K562 (cell line): ENCODE data around the gene MEF2C. TPM values are rescaled to one million over a fixed set of nuclear protein-coding genes. Genes with fewer than 3 reads are reported as not detected.
A peak's percentile ranks its signal among the peaks of the same experiment; 100 is the strongest.

ENCODE experiments used
- ATAC-seq: fragments of 200-7000 bp; cut with Tn5 transposase; 3 replicates; pipeline ENCODE4 v1.9.1; 2020; ENCODE audit warnings: moderate library complexity
- BruUV-seq: library from RNA; stranded (reverse); fragments of 400-500 nt; replicated peaks from 2 replicates; lab custom pipeline; 2021; lab: Mats Ljungman, UMichigan
- CTCF ChIA-PET: fragments of 300-600 bp; formaldehyde crosslinking; extraction: SDS; loops from one replicate; lab custom pipeline; 2021; ENCODE audit warnings: low intra/inter-chr PET ratio; lab: Yijun Ruan, JAX
- POLR2A ChIA-PET: fragments of 300-600, 350-650 bp; sonication (Branson Sonifier 250); formaldehyde crosslinking; extraction: SDS; loops from one replicate; lab custom pipeline; 2021; ENCODE audit warnings: antibody characterized with exemption, inconsistent platforms; lab: Yijun Ruan, JAX
- DNase-seq, 4 experiments: peaks; one replicate each; pipeline versions ENCODE4 v3.0.0 to v3.0.0-alpha.2; 2011 to 2018; ENCODE audit warnings: low spot score in 3 of 4, mixed read lengths in 3 of 4; ENCODE audit errors: extremely low read depth in 1 of 4
- FAIRE-seq: peaks from 2 replicates; lab custom pipeline; 2011; peaks lifted over from hg19 to GRCh38; lab: Jason Lieb, UNC
- H2AFZ ChIP-seq: 2 replicates; pipeline ENCODE4 v1.6.0; 2011; ENCODE audit warnings: low read depth, low read length, control low read depth, inconsistent platforms
- H3K27ac ChIP-seq: fragments of 200-600 bp; 3 replicates; pipeline ENCODE4 v1.8.0; 2011; ENCODE audit warnings: low read depth, mild to moderate bottlenecking, control low read depth, inconsistent platforms, low read length, moderate library complexity, mixed read lengths; ENCODE audit errors: extremely low read depth
- H3K27me3 ChIP-seq, 2 experiments: fragments of 300-600 bp in 1 of 2; 2 replicates in 1 of 2; 3 replicates in 1 of 2; pipeline versions ENCODE4 v1.6.0 to v1.8.0; 2011; ENCODE audit warnings: inconsistent platforms in 2 of 2, low read length in 2 of 2, mild to moderate bottlenecking in 1 of 2, mixed read lengths in 1 of 2, moderate library complexity in 1 of 2; ENCODE audit not compliant: control insufficient read depth in 2 of 2, insufficient read depth in 2 of 2
- H3K36me3 ChIP-seq: fragments of 300-600 bp; 3 replicates; pipeline ENCODE4 v1.8.0; 2011; ENCODE audit warnings: mild to moderate bottlenecking, low read length, inconsistent platforms; ENCODE audit not compliant: control insufficient read depth, insufficient read depth
- H3K4me1 ChIP-seq, 2 experiments: fragments of 200-600 bp in 1 of 2; replicated peaks in 1 of 2; 2 replicates in 1 of 2; 3 replicates in 1 of 2; pipeline versions ENCODE4 v1.5.1 to v1.8.0; 2011; ENCODE audit warnings: inconsistent platforms in 2 of 2, low read length in 2 of 2, mild to moderate bottlenecking in 1 of 2, mixed read lengths in 1 of 2, moderate library complexity in 1 of 2; ENCODE audit not compliant: control insufficient read depth in 2 of 2, insufficient read depth in 2 of 2
- H3K4me2 ChIP-seq: 2 replicates; pipeline ENCODE4 v1.6.1; 2011; ENCODE audit warnings: low read length, control low read depth, inconsistent platforms, mixed read lengths; ENCODE audit not compliant: insufficient read depth
- H3K4me3 ChIP-seq: fragments of 200-600 bp; sonication (generic), shearing (Covaris generic); 2 replicates; pipeline ENCODE4 v1.5.1; 2016; ENCODE audit warnings: control low read depth, inconsistent platforms
- H3K79me2 ChIP-seq: fragments of 200-600 bp; 3 replicates; pipeline ENCODE4 v1.8.0; 2011; ENCODE audit warnings: low read length, inconsistent platforms; ENCODE audit not compliant: control insufficient read depth, insufficient read depth
- H3K9ac ChIP-seq, 2 experiments: 2 replicates each; pipeline versions ENCODE4 v1.6.0 to v1.6.1; 2011; ENCODE audit warnings: low read depth in 2 of 2, low read length in 2 of 2, control low read depth in 1 of 2, inconsistent platforms in 1 of 2, mild to moderate bottlenecking in 1 of 2, mixed read lengths in 1 of 2; ENCODE audit not compliant: insufficient read depth in 1 of 2
- H3K9me1 ChIP-seq: one replicate; pipeline ENCODE4 v1.6.0; 2011; ENCODE audit warnings: inconsistent platforms, mild to moderate bottlenecking, low read length, moderate library complexity; ENCODE audit not compliant: control insufficient read depth, insufficient read depth
- H3K9me3 ChIP-seq: replicated peaks from 2 replicates; pipeline ENCODE4 v1.5.1; 2011; ENCODE audit warnings: low read depth, low read length, inconsistent platforms; ENCODE audit not compliant: control insufficient read depth, insufficient read depth
- H4K20me1 ChIP-seq: replicated peaks from 2 replicates; pipeline ENCODE4 v1.6.1; 2011; ENCODE audit warnings: low read length, inconsistent platforms, mixed read lengths; ENCODE audit not compliant: control insufficient read depth, insufficient read depth
- ATF6 ChIP-seq: sonication (generic); formaldehyde crosslinking; IDR thresholded peaks from 2 replicates; pipeline ENCODE4 v1.4.0; 2020; ENCODE audit warnings: mild to moderate bottlenecking, missing genetic modification reagents
- CBFB ChIP-seq: sonication (generic); formaldehyde crosslinking; IDR thresholded peaks from 2 replicates; pipeline ENCODE4 v1.4.0; 2020; ENCODE audit warnings: mild to moderate bottlenecking, missing genetic modification reagents
- CEBPB ChIP-seq: fragments of 450-650 bp; IDR thresholded peaks from 2 replicates; pipeline ENCODE4 v1.6.1; 2016; ENCODE audit warnings: missing genetic modification characterization, missing compliant biosample characterization
- DMBX1 ChIP-seq: fragments of 250-450 bp; sonication (Bioruptor Pico); IDR thresholded peaks from 2 replicates; pipeline ENCODE4 v1.8.0; 2022; ENCODE audit warnings: inconsistent platforms, mild to moderate bottlenecking, moderate library complexity, borderline replicate concordance
- FOXP4 ChIP-seq: sonication (generic); formaldehyde crosslinking; IDR thresholded peaks from 2 replicates; pipeline ENCODE4 v1.8.0; 2022; ENCODE audit warnings: mild to moderate bottlenecking, missing genetic modification reagents, borderline replicate concordance
- GTF2F1 ChIP-seq: IDR thresholded peaks from 2 replicates; pipeline ENCODE4 v1.6.1; 2011; ENCODE audit warnings: low read depth, low read length, improper control_type of control experiment
- KDM1A ChIP-seq, 2 experiments: fragments of 450-650 bp; IDR thresholded peaks; 2 replicates each; pipeline ENCODE4 v1.6.1; 2016; ENCODE audit warnings: mild to moderate bottlenecking in 2 of 2
- KDM5B ChIP-seq: fragments of 200-600 bp; sonication (generic); IDR thresholded peaks from 2 replicates; pipeline ENCODE4 v1.6.1; 2012; ENCODE audit warnings: low read depth, mild to moderate bottlenecking, moderate library complexity, low read length, control low read depth, inconsistent platforms; ENCODE audit not compliant: insufficient replicate concordance
- MAX ChIP-seq: sonication (generic); formaldehyde crosslinking; IDR thresholded peaks from 2 replicates; pipeline ENCODE4 v1.9.0; 2022; ENCODE audit warnings: mild to moderate bottlenecking, missing genetic modification reagents
- PHTF2 ChIP-seq: fragments of 250-450 bp; sonication (Bioruptor Pico); IDR thresholded peaks from 2 replicates; pipeline ENCODE4 v1.5.0; 2021; ENCODE audit warnings: mild to moderate bottlenecking
- SAFB ChIP-seq: fragments of 200-400 bp; formaldehyde crosslinking; IDR thresholded peaks from 2 replicates; pipeline ENCODE4 v1.6.1; 2017; ENCODE audit warnings: low read depth, low read length, borderline replicate concordance
- SIX5 ChIP-seq, 2 experiments: IDR thresholded peaks; 2 replicates each; pipeline ENCODE4 v1.6.1; 2011; ENCODE audit warnings: low read length in 2 of 2, borderline replicate concordance in 1 of 2, low read depth in 1 of 2, mild to moderate bottlenecking in 1 of 2, moderate library complexity in 1 of 2; ENCODE audit not compliant: insufficient read depth in 1 of 2
- SMARCC2 ChIP-seq: fragments of 450-650 bp; IDR thresholded peaks from 2 replicates; pipeline ENCODE4 v1.6.1; 2017; ENCODE audit warnings: antibody characterized with exemption, moderate library complexity, mild to moderate bottlenecking, low read depth
- SOX6 ChIP-seq: fragments of 450-650 bp; IDR thresholded peaks from 2 replicates; pipeline ENCODE4 v1.6.1; 2014; ENCODE audit warnings: mild to moderate bottlenecking
- TAF1 ChIP-seq: IDR thresholded peaks from 2 replicates; pipeline ENCODE4 v1.6.1; 2011; ENCODE audit warnings: mild to moderate bottlenecking, low read length, moderate library complexity; ENCODE audit not compliant: insufficient read depth, control insufficient read depth, severe bottlenecking; ENCODE audit errors: extremely low read depth
- USF2 ChIP-seq: sonication (generic); formaldehyde crosslinking; IDR thresholded peaks from 2 replicates; pipeline ENCODE4 v1.5.0; 2020; ENCODE audit warnings: missing genetic modification reagents
- ZNF778 ChIP-seq: fragments of 450-650 bp; formaldehyde crosslinking; IDR thresholded peaks from 2 replicates; pipeline ENCODE4 v1.4.0; 2020; ENCODE audit warnings: mild to moderate bottlenecking, moderate library complexity
- WGBS: fragments of 100-300 bp; shearing (Covaris generic); methylation state at CpG from one replicate; pipeline ENCODE4 v1.1.6; 2016; ENCODE audit warnings: low coverage, mixed read lengths; ENCODE audit not compliant: insufficient coverage; ENCODE audit errors: missing lambda C conversion rate; 5-methylcytosine and 5-hydroxymethylcytosine counted together
- in situ Hi-C: fragments of 300-500 bp; cut with MboI; formaldehyde crosslinking; loops from 4 replicates; pipeline ENCODE4 v1.15.0; 2018; ENCODE audit warnings: inconsistent platforms, mixed read lengths
- intact Hi-C: fragments of 100-400 bp; cut with micrococcal nuclease; formaldehyde crosslinking; loops from 2 replicates; pipeline ENCODE4 v1.14.2; 2022
- polyA plus RNA-seq, 8 experiments: library from polyadenylated mRNA; depleted of rRNA in 4 of 8; stranded (reverse) in 5 of 8; unstranded in 3 of 8; fragments of >200 nt; fragmentation: Nextera tagmentation in 2 of 8; fragmentation: Illumina TruSeq in 1 of 8; extraction: Ambion mirVana in 2 of 8; extraction: Trizol in 1 of 8; gene quantifications; 2 replicates each; pipeline versions ENCODE4 v1.2.1 to v1.2.3, GENCODE V29; 2011 to 2014; ENCODE audit warnings: inconsistent platforms in 1 of 8, missing spikeins in 1 of 8
- total RNA-seq, 7 experiments: library from RNA; depleted of rRNA in 6 of 7; stranded (reverse); fragments of >200 nt in 6 of 7; fragmentation: Illumina TruSeq in 2 of 7; extraction: Trizol in 2 of 7; gene quantifications; 2 replicates each; pipeline versions ENCODE4 v1.2.1 to v1.2.3, GENCODE V29; 2011 to 2021; ENCODE audit warnings: low replicate concordance in 1 of 7

The MEF2C gene
- total and polyA plus RNA-seq, 9 of the 15 experiments (the other 6 are each of a cell fraction or from before 2014, with no cell fraction given), result 25.1 to 67.8 (median 58.3) TPM

GRCh38 chr5:88842784-88843183 is 40.2 kb downstream of the MEF2C start (continued):
- no peak for TF ChIP-seq SIX5 (IDR thresholded peaks at IDR 0.05; ENCODE audit: borderline replicate concordance in 1 of 2, insufficient read depth in 1 of 2, low read depth in 1 of 2, low read length in 2 of 2)

GRCh38 chr5:88841212-88841611 is 41.8 kb downstream of the MEF2C start:
- Histone ChIP-seq H4K20me1 (no peaks in the 10 kb centered on the region), H3K9me1 (no peaks in the 10 kb centered on the region), H3K27ac (no peak overlapping the region), H3K4me3 (no peak overlapping the region), H3K9me3 (no peaks in the 10 kb centered on the region), H3K27me3 (no peaks in the 10 kb centered on the region), H2AFZ (no peak overlapping the region), H3K4me1 (peaks cover 0 to 5% of the 10 kb centered on the region in 2 experiments; a peak in 3 of 5 replicates), H3K9ac (no peak overlapping the region), H3K36me3 (no peaks in the 10 kb centered on the region), H3K79me2 (peaks cover 25% of the 10 kb centered on the region), H3K4me2 (no peak overlapping the region)
- ChIA-PET CTCF (no interaction called here), POLR2A (no interaction called here)
- intact Hi-C loops, result no loop called here
- in situ Hi-C loops, result no loop called here
- FAIRE-seq (no peak), ATAC-seq (peak; percentile 16; the same call in 1 of the 3 replicates), DNase-seq (no peak)
- no TSS peak for BruUV-seq
- WGBS, result 50% methylated on average over 4 of the region's 4 CpGs
- TF ChIP-seq CBFB (CRISPR knock-in tag), result no peak
- TF ChIP-seq DMBX1 (CRISPR knock-in tag), result no peak
- peak; percentile 62 for TF ChIP-seq CEBPB (tag)
- no peak for TF ChIP-seq ZNF778 (CRISPR knock-in tag)
- TF ChIP-seq KDM1A (IDR thresholded peaks at IDR 0.05), result no peak
- TF ChIP-seq USF2 (CRISPR knock-in tag), result no peak
- no peak for TF ChIP-seq TAF1
- no peak for TF ChIP-seq FOXP4
- TF ChIP-seq GTF2F1, result no peak
- TF ChIP-seq KDM5B, result no peak
- TF ChIP-seq PHTF2 (CRISPR knock-in tag), result no peak
- no peak for TF ChIP-seq MAX (CRISPR knock-in tag)
- no peak for TF ChIP-seq ATF6 (CRISPR knock-in tag)
- no peak for TF ChIP-seq SMARCC2
- TF ChIP-seq SOX6, result no peak
- no peak for TF ChIP-seq SAFB
